Measurements from ENCODE around the gene MAP4. TPM values are rescaled to one million over a fixed set of nuclear protein-coding genes. Genes with fewer than 3 reads are reported as not detected.

The MAP4 gene
- total RNA-seq, 2 donors from 2014 or later: 152 to 169 TPM

DNA sequence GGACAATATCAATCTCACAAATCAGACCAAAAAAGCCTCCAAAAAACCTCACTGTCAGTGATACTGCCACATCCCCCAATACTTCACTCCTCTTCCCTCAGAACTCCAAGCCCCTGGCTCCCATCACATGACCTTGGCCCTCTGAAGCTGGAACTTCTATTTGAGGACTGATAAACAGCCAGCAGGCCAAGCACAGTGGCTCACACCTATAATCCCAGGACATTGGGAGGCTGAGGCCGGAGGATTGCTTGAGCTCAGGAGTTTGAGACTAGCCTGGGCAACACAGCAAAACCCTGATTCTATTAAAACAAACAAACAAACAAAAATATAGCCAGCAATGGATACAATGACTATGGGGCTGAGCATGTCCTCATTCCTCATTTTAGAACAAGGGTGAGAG lies 55.2 kb downstream of the MAP4 start:
- H3K27me3 Mint-ChIP-seq (ENCODE audit: insufficient read depth): no peaks in the 10 kb centered on the region
- 75 to 94% methylated on average over 1 of the region's 1 CpG for WGBS, 2 experiments (ENCODE audit: insufficient coverage in 1 of 2, insufficient read length in 1 of 2)

DNA sequence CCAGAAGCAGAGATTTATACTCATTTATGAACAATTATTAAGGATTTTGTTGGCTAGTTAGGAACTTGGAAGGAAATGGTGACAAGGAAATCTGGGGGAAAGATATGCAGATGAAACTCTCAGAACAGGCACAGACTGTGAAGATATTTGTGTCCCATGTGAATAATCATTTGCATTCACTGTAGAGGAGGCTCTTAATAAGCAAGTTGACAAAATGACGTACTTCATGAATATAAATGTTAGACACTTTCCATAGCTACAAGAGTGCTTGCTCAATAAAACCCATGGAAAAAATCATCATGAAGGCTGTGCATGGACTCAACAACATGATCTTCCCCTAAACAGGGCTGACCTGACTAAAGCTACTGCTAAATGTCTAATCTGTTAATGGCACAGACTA lies 59.7 kb downstream of the MAP4 start:
- peaks cover 29% of the 10 kb centered on the region for H3K36me3 ChIP-seq (ENCODE audit: control insufficient read depth, insufficient read depth, low read length)
- no peak overlapping the region for H3K27ac ChIP-seq (ENCODE audit: low read depth, low read length)
- H3K4me3 Mint-ChIP-seq: no peak overlapping the region
- DNase-seq: no peak
- H3K9ac ChIP-seq (ENCODE audit: extremely low read depth, low read length, poor library complexity, severe bottlenecking): no peak overlapping the region
- H3K4me1 Mint-ChIP-seq: peaks cover 4% of the 10 kb centered on the region
- H3K4me3 ChIP-seq (ENCODE audit: low read length): no peak overlapping the region
- no peaks in the 10 kb centered on the region for H3K27me3 Mint-ChIP-seq (ENCODE audit: insufficient read depth)
- H3K9me3 Mint-ChIP-seq: peaks cover 3% of the 10 kb centered on the region
- TF ChIP-seq, protein P1, sequence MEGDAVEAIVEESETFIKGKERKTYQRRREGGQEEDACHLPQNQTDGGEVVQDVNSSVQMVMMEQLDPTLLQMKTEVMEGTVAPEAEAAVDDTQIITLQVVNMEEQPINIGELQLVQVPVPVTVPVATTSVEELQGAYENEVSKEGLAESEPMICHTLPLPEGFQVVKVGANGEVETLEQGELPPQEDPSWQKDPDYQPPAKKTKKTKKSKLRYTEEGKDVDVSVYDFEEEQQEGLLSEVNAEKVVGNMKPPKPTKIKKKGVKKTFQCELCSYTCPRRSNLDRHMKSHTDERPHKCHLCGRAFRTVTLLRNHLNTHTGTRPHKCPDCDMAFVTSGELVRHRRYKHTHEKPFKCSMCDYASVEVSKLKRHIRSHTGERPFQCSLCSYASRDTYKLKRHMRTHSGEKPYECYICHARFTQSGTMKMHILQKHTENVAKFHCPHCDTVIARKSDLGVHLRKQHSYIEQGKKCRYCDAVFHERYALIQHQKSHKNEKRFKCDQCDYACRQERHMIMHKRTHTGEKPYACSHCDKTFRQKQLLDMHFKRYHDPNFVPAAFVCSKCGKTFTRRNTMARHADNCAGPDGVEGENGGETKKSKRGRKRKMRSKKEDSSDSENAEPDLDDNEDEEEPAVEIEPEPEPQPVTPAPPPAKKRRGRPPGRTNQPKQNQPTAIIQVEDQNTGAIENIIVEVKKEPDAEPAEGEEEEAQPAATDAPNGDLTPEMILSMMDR (conservative IDR thresholded peaks at IDR 0.05): no peak
- no peaks in the 10 kb centered on the region for H3K27me3 ChIP-seq (ENCODE audit: control insufficient read depth, insufficient read depth, low read length, poor library complexity, severe bottlenecking)
- H3K9me3 ChIP-seq (ENCODE audit: control insufficient read depth, low read length): no peaks in the 10 kb centered on the region
- peaks cover 24% of the 10 kb centered on the region for H3K36me3 Mint-ChIP-seq (ENCODE audit: low read depth)
- no peak overlapping the region for H3K27ac Mint-ChIP-seq
- no peaks in the 10 kb centered on the region for H3K4me1 ChIP-seq (ENCODE audit: control insufficient read depth, insufficient read depth, low read length)
- 100% methylated on average over 1 of the region's 1 CpG for WGBS, 2 experiments (ENCODE audit: insufficient coverage in 1 of 2, insufficient read length in 1 of 2)

More for the DNA sequence above, 55.2 kb downstream of the MAP4 start:
- H3K36me3 Mint-ChIP-seq (ENCODE audit: low read depth): peaks cover 31% of the 10 kb centered on the region
- peaks cover 36% of the 10 kb centered on the region for H3K36me3 ChIP-seq (ENCODE audit: control insufficient read depth, insufficient read depth, low read length)
- no peak overlapping the region for H3K9ac ChIP-seq (ENCODE audit: extremely low read depth, low read length, poor library complexity, severe bottlenecking)
- peaks cover 11% of the 10 kb centered on the region for H3K9me3 ChIP-seq (ENCODE audit: control insufficient read depth, low read length)
- no peak overlapping the region for H3K4me3 Mint-ChIP-seq
- peaks cover 12% of the 10 kb centered on the region for H3K4me1 Mint-ChIP-seq
- H3K9me3 Mint-ChIP-seq: peaks cover 10% of the 10 kb centered on the region
- H3K4me3 ChIP-seq (ENCODE audit: low read length): no peak overlapping the region
- no peak for DNase-seq
- no peak overlapping the region for H3K27ac ChIP-seq (ENCODE audit: low read depth, low read length)
- no peaks in the 10 kb centered on the region for H3K27me3 ChIP-seq (ENCODE audit: control insufficient read depth, insufficient read depth, low read length, poor library complexity, severe bottlenecking)
- H3K27ac Mint-ChIP-seq: no peak overlapping the region
- TF ChIP-seq, protein P1 (conservative IDR thresholded peaks at IDR 0.05): no peak
- no peaks in the 10 kb centered on the region for H3K4me1 ChIP-seq (ENCODE audit: control insufficient read depth, insufficient read depth, low read length)

- Mint-ChIP-seq H3K27ac (no peak overlapping the region), H3K36me3 (ENCODE audit: low read depth) (peaks cover 16% of the 10 kb centered on the region), H3K4me1 (peaks cover 3% of the 10 kb centered on the region), H3K4me3 (no peak overlapping the region), H3K9me3 (peaks cover 6% of the 10 kb centered on the region), H3K27me3 (ENCODE audit: insufficient read depth) (no peaks in the 10 kb centered on the region)
- 96 to 100% methylated on average over 1 of the region's 1 CpG for WGBS, 2 experiments (ENCODE audit: insufficient coverage in 1 of 2, insufficient read length in 1 of 2)
- Histone ChIP-seq H3K9ac (ENCODE audit: extremely low read depth, low read length, poor library complexity, severe bottlenecking) (no peak overlapping the region), H3K9me3 (ENCODE audit: control insufficient read depth, low read length) (no peaks in the 10 kb centered on the region), H3K27ac (ENCODE audit: low read depth, low read length) (no peak overlapping the region), H3K27me3 (ENCODE audit: control insufficient read depth, insufficient read depth, low read length, poor library complexity, severe bottlenecking) (no peaks in the 10 kb centered on the region), H3K36me3 (ENCODE audit: control insufficient read depth, insufficient read depth, low read length) (peaks cover 26% of the 10 kb centered on the region), H3K4me3 (ENCODE audit: low read length) (no peak overlapping the region), H3K4me1 (ENCODE audit: control insufficient read depth, insufficient read depth, low read length) (no peaks in the 10 kb centered on the region)
- DNase-seq: no peak
- TF ChIP-seq, protein P1 (conservative IDR thresholded peaks at IDR 0.05): no peak
Measured at GRCh38 chr3:47954567-47954966, 61.6 kb downstream of the MAP4 start.
